CD4-positive, alpha-beta memory T cell (primary cell): Measurements from ENCODE around the gene SMAD9. TPM values are rescaled to one million over a fixed set of nuclear protein-coding genes. Genes with fewer than 3 reads are reported as not detected.

Source experiments
- CTCF ChIA-PET: fragments of 350-600 bp; sonication (Branson Sonifier 250); formaldehyde crosslinking; loops from one replicate; lab custom pipeline; 2021; ENCODE audit warnings: inconsistent platforms; ENCODE audit not compliant: partially characterized antibody; lab: Charles Lee
- POLR2A ChIA-PET: fragments of 350-600 bp; sonication (Branson Sonifier 250); formaldehyde crosslinking; loops from one replicate; lab custom pipeline; 2021; ENCODE audit not compliant: partially characterized antibody; lab: Charles Lee
- DNase-seq, 5 donors: peaks; one replicate each; pipeline versions ENCODE4 v3.0.0 to v3.0.0-alpha.2; 2020 to 2022; ENCODE audit warnings: mixed read lengths in 1 of 5
- H3K27ac ChIP-seq: one replicate; pipeline ENCODE4 v1.7.0; 2013; ENCODE audit warnings: low read depth, low read length
- H3K27me3 ChIP-seq: 2 replicates; pipeline ENCODE4 v1.7.0; 2013; ENCODE audit warnings: mild to moderate bottlenecking, low read length, moderate library complexity; ENCODE audit not compliant: insufficient read depth
- H3K36me3 ChIP-seq: 2 replicates; pipeline ENCODE4 v1.7.0; 2013; ENCODE audit warnings: mild to moderate bottlenecking, low read length, moderate library complexity; ENCODE audit not compliant: insufficient read depth
- H3K4me1 ChIP-seq: 2 replicates; pipeline ENCODE4 v1.7.0; 2013; ENCODE audit warnings: mild to moderate bottlenecking, low read length, moderate library complexity; ENCODE audit not compliant: insufficient read depth
- H3K4me3 ChIP-seq, 2 donors: one replicate each; pipeline ENCODE4 v1.7.0; 2013; ENCODE audit warnings: low read length in 2 of 2, mild to moderate bottlenecking in 1 of 2
- H3K9me3 ChIP-seq, 2 donors: one replicate each; pipeline ENCODE4 v1.7.0; 2013; ENCODE audit warnings: low read length in 2 of 2, control low read depth in 1 of 2; ENCODE audit not compliant: control insufficient read depth in 1 of 2
- H3K27ac Mint-ChIP-seq, 7 donors: one replicate each; pipeline ENCODE4 v1.8.0; 2020 to 2021; ENCODE audit warnings: mixed read lengths in 7 of 7, mild to moderate bottlenecking in 6 of 7, inconsistent platforms in 3 of 7, moderate library complexity in 3 of 7
- H3K27me3 Mint-ChIP-seq, 2 donors: one replicate each; pipeline ENCODE4 v1.8.0; 2020 to 2021; ENCODE audit warnings: mixed read lengths in 2 of 2
- H3K36me3 Mint-ChIP-seq, 2 donors: one replicate each; pipeline ENCODE4 v1.8.0; 2020 to 2021; ENCODE audit warnings: mixed read lengths in 2 of 2, inconsistent platforms in 1 of 2, mild to moderate bottlenecking in 1 of 2
- H3K4me1 Mint-ChIP-seq, 4 donors: one replicate each; pipeline ENCODE4 v1.8.0; 2020 to 2021; ENCODE audit warnings: mixed read lengths in 4 of 4, mild to moderate bottlenecking in 1 of 4
- H3K4me3 Mint-ChIP-seq, 8 donors: one replicate each; pipeline ENCODE4 v1.8.0; 2020 to 2021; ENCODE audit warnings: mixed read lengths in 8 of 8, mild to moderate bottlenecking in 7 of 8, moderate library complexity in 6 of 8, inconsistent platforms in 3 of 8
- H3K9me3 Mint-ChIP-seq, 8 donors: one replicate each; pipeline ENCODE4 v1.8.0; 2020 to 2021; ENCODE audit warnings: mixed read lengths in 8 of 8, mild to moderate bottlenecking in 5 of 8, inconsistent platforms in 3 of 8, moderate library complexity in 1 of 8
- intact Hi-C: fragments of 100-400 bp; cut with micrococcal nuclease; formaldehyde crosslinking; loops from one replicate; pipeline ENCODE4 v1.15.1; 2023
- polyA plus RNA-seq, 2 donors: library from polyadenylated mRNA; unstranded; fragments of 300-500 nt; fragmentation: Illumina TruSeq; gene quantifications; one replicate each; pipeline ENCODE4 v1.2.3, GENCODE V29; 2021
- total RNA-seq, 2 experiments: library from RNA; stranded (reverse); gene quantifications; one replicate each; pipeline ENCODE4 v1.2.3, GENCODE V29; 2021

The SMAD9 gene
- total and polyA plus RNA-seq, 4 experiments from 2014 or later, result 0.10 TPM; not detected in 3

- no peak for DNase-seq
- H3K4me3 Mint-ChIP-seq, result no peak overlapping the region
- Histone ChIP-seq H3K4me1 (no peaks in the 10 kb centered on the region), H3K27ac (no peak overlapping the region), H3K9me3 (no peaks in the 10 kb centered on the region), H3K4me3 (no peak overlapping the region), H3K36me3 (no peaks in the 10 kb centered on the region), H3K27me3 (peaks cover 11% of the 10 kb centered on the region)
- H3K4me1 Mint-ChIP-seq, result peaks cover 1 to 10% (median 3%) of the 10 kb centered on the region in 4 donors
- H3K27ac Mint-ChIP-seq, result no peak overlapping the region
- CTCF ChIA-PET, result no interaction called here
- no peaks in the 10 kb centered on the region for H3K36me3 Mint-ChIP-seq
- intact Hi-C loops, result no loop called here
- no peaks in the 10 kb centered on the region for H3K9me3 Mint-ChIP-seq
- H3K27me3 Mint-ChIP-seq, result peaks cover 26 to 45% of the 10 kb centered on the region in 2 donors
- POLR2A ChIA-PET, result no interaction called here
Measured at GRCh38 chr13:36866232-36866631, 53.8 kb downstream of the SMAD9 start.

DNA sequence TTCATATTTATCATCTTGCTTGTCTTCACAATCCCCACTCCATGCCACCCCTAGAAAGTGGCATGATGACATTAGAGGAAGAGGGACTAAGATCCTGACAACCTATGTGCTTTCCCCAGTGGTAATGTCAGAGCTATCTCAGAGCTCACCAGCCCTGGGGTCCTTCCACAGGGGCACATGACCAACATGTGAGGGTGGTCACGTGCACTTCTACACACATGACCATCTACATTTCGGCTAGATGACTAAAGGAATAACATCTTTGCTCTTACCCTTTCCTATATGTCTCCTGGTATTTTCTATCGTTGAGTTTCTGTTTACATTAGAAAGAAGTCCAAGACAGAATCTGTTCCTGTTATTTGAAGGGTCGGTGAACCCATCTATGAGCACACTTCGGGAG lies 54.8 kb downstream of the SMAD9 start:
- POLR2A ChIA-PET, result no interaction called here
- intact Hi-C loops, result no loop called here
- H3K27me3 Mint-ChIP-seq, result peaks cover 27 to 47% of the 10 kb centered on the region in 2 donors
- H3K4me3 ChIP-seq, result no peak overlapping the region
- H3K4me1 ChIP-seq, result no peaks in the 10 kb centered on the region
- no peaks in the 10 kb centered on the region for H3K9me3 Mint-ChIP-seq
- peaks cover 11% of the 10 kb centered on the region for H3K27me3 ChIP-seq
- no peaks in the 10 kb centered on the region for H3K36me3 Mint-ChIP-seq
- peaks cover 1 to 10% (median 3%) of the 10 kb centered on the region in 4 donors for H3K4me1 Mint-ChIP-seq
- CTCF ChIA-PET, result no interaction called here
- H3K4me3 Mint-ChIP-seq, result no peak overlapping the region
- H3K27ac Mint-ChIP-seq, result no peak overlapping the region
- H3K9me3 ChIP-seq, result no peaks in the 10 kb centered on the region
- no peak for DNase-seq
- H3K36me3 ChIP-seq, result no peaks in the 10 kb centered on the region
- H3K27ac ChIP-seq, result no peak overlapping the region

DNA sequence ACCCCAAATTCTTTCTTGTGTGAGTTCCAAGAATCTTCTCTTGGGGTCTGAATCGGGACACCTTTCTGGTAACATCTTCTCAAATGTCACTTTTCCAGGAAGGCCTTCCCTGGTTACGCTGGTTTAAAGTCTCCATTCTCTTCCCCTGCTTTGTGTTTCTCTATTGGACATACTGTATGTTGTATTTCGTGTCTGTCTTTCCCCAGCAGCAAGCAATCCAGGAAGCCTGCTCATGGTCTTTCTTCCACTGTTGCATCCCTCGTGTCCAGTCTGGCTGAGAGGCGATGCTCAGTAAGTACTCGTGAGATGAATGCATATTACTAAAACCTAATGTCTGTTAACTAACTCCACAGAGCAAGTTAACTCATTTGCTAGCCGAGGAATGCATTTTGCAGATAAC lies 57.3 kb downstream of the SMAD9 start:
- Mint-ChIP-seq H3K4me1 (peaks cover 1 to 10% (median 3%) of the 10 kb centered on the region in 4 donors), H3K9me3 (no peaks in the 10 kb centered on the region), H3K27ac (no peak overlapping the region), H3K4me3 (no peak overlapping the region), H3K36me3 (no peaks in the 10 kb centered on the region), H3K27me3 (peaks cover 29 to 48% of the 10 kb centered on the region in 2 donors)
- Histone ChIP-seq H3K36me3 (no peaks in the 10 kb centered on the region), H3K4me3 (no peak overlapping the region), H3K27ac (no peak overlapping the region), H3K4me1 (no peaks in the 10 kb centered on the region), H3K9me3 (no peaks in the 10 kb centered on the region), H3K27me3 (peaks cover 11% of the 10 kb centered on the region)
- DNase-seq, result no peak
- CTCF ChIA-PET, result no interaction called here
- intact Hi-C loops, result no loop called here
- POLR2A ChIA-PET, result no interaction called here

GRCh38 chr13:36862002-36862685 lies 57.9 kb downstream of the SMAD9 start:
- peaks cover 25 to 45% of the 10 kb centered on the region in 2 donors for H3K27me3 Mint-ChIP-seq
- POLR2A ChIA-PET, result no interaction called here

GRCh38 chr13:36859259-36859658 lies 60.8 kb downstream of the SMAD9 start:
- intact Hi-C loops, result no loop called here
- Histone ChIP-seq H3K4me3 (no peak overlapping the region), H3K27me3 (peaks cover 4% of the 10 kb centered on the region), H3K4me1 (no peaks in the 10 kb centered on the region), H3K9me3 (no peaks in the 10 kb centered on the region), H3K27ac (no peak overlapping the region), H3K36me3 (no peaks in the 10 kb centered on the region)
- Mint-ChIP-seq H3K27me3 (peaks cover 16 to 29% of the 10 kb centered on the region in 2 donors), H3K4me1 (peaks cover 1 to 10% (median 3%) of the 10 kb centered on the region in 4 donors), H3K36me3 (no peaks in the 10 kb centered on the region), H3K9me3 (no peaks in the 10 kb centered on the region), H3K4me3 (no peak overlapping the region), H3K27ac (no peak overlapping the region)
- DNase-seq, result no peak
- ChIA-PET POLR2A (no interaction called here), CTCF (interaction anchor here (1.5 to 1.7 kb wide), 2 partner anchors 10 to 122 kb away, joined by 4 to 7 read pairs; no protein-coding TSS in a partner anchor)

More at GRCh38 chr13:36862002-36862685, 57.9 kb downstream of the SMAD9 start:
- no peaks in the 10 kb centered on the region for H3K9me3 Mint-ChIP-seq
- H3K4me3 Mint-ChIP-seq, result no peak overlapping the region
- intact Hi-C loops, result no loop called here
- Histone ChIP-seq H3K27me3 (peaks cover 11% of the 10 kb centered on the region), H3K4me1 (no peaks in the 10 kb centered on the region), H3K9me3 (no peaks in the 10 kb centered on the region), H3K36me3 (no peaks in the 10 kb centered on the region), H3K4me3 (no peak overlapping the region), H3K27ac (no peak overlapping the region)
- no peak overlapping the region for H3K27ac Mint-ChIP-seq
- CTCF ChIA-PET, result no interaction called here
- H3K36me3 Mint-ChIP-seq, result no peaks in the 10 kb centered on the region
- no peak for DNase-seq
- H3K4me1 Mint-ChIP-seq, result peaks cover 1 to 10% (median 3%) of the 10 kb centered on the region in 4 donors

DNA sequence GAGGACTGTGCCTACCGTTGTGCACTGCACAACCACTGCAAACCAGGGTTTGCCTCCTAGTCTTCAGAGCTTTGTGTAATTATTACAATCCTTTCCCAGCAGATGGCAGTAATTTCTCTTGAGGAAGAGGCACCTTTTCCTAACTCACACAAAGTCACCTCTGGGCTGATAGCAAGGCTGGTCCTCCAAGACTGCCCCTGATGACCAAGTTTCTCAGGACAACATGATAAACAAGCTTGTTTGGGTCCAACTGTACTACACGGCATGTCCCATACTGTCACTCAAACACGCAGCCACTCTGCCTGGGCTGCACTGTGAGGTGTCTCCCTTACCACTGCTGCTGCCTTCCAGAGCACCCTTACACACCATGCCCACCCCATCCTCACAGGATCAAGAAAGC lies 61.7 kb downstream of the SMAD9 start:
- no peaks in the 10 kb centered on the region for H3K36me3 ChIP-seq
- Mint-ChIP-seq H3K4me1 (peaks cover 1 to 10% (median 3%) of the 10 kb centered on the region in 4 donors), H3K27ac (no peak overlapping the region), H3K27me3 (peaks cover 14 to 26% of the 10 kb centered on the region in 2 donors), H3K36me3 (no peaks in the 10 kb centered on the region), H3K9me3 (no peaks in the 10 kb centered on the region), H3K4me3 (no peak overlapping the region)
- DNase-seq, result peak in 1 of 5 donors; percentile 0
- CTCF ChIA-PET, result interaction anchor here (1.5 to 1.7 kb wide), 2 partner anchors 11 to 123 kb away, joined by 4 to 7 read pairs; no protein-coding TSS in a partner anchor
- no peak overlapping the region for H3K4me3 ChIP-seq
- peaks cover 4% of the 10 kb centered on the region for H3K27me3 ChIP-seq
- POLR2A ChIA-PET, result no interaction called here
- H3K9me3 ChIP-seq, result no peaks in the 10 kb centered on the region
- no peaks in the 10 kb centered on the region for H3K4me1 ChIP-seq
- intact Hi-C loops, result no loop called here
- no peak overlapping the region for H3K27ac ChIP-seq

- Histone ChIP-seq H3K9me3 (no peaks in the 10 kb centered on the region), H3K27me3 (peaks cover 3% of the 10 kb centered on the region), H3K27ac (no peak overlapping the region), H3K36me3 (no peaks in the 10 kb centered on the region), H3K4me3 (no peak overlapping the region), H3K4me1 (no peaks in the 10 kb centered on the region)
- intact Hi-C loops, result no loop called here
- Mint-ChIP-seq H3K9me3 (no peaks in the 10 kb centered on the region), H3K27me3 (peaks cover 13 to 21% of the 10 kb centered on the region in 2 donors), H3K27ac (no peak overlapping the region), H3K4me1 (peaks cover 0 to 3% (median under 1%) of the 10 kb centered on the region in 4 donors), H3K36me3 (no peaks in the 10 kb centered on the region), H3K4me3 (no peak overlapping the region)
- POLR2A ChIA-PET, result no interaction called here
- CTCF ChIA-PET, result interaction anchor here (0.9 kb wide), 1 partner anchor 14 kb away, joined by 3 read pairs; no protein-coding TSS in a partner anchor
- no peak for DNase-seq
Measured at GRCh38 chr13:36857253-36857652, 62.8 kb downstream of the SMAD9 start.
